GM20431 (cell line): ENCODE results near the gene ANG.
"Not testable (repeated sequence)": the region's sequence is repeated elsewhere in the genome, so short reads cannot be mapped to it uniquely, and the experiment has no call there.

Source experiments
- in situ Hi-C: fragments of 300-500 bp; cut with MseI, MboI; formaldehyde crosslinking; loops from one replicate; pipeline ENCODE4 v1.15.0; 2020; ENCODE audit warnings: low sequenced_read_pairs; ENCODE audit not compliant: unreplicated experiment

Gene ANG

DNA sequence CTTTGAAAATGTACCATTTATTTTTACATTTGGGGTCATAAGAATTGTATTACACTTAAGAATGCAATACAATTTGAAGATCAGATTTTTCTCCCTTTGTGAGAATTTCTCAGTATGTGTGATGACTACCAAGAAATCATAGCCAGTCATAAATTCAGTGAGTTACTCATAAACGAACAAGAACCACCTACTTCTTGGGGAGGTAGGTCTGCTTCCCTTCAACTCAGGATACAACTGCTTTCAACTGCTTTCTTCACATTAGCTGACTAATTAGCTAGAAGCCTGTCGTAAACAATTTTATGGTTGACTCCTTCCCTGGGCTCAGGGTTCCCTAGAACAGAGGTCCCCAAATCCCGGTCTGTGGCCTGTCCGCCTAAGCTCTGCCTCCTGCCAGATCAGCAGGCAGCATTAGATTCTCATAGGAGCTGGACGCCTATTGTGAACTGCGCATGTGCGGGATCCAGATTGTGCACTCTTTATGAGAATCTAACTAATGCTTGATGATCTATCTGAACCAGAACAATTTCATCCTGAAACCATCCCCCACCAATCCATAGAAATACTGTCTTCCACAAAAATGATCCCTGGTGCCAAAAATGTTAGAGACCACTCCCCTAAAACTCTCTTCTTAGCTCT lies 3.7 kb downstream of the ANG start:
- in situ Hi-C loops = loop anchor here (10.0 kb wide), 1 partner anchor 163 kb away; no protein-coding TSS in a partner anchor

- in situ Hi-C loops = loop anchor here (10.0 kb wide), 1 partner anchor 158 kb away; no protein-coding TSS in a partner anchor
Observed at GRCh38 chr14:20696764-20697163, 8.2 kb downstream of the ANG start.

DNA sequence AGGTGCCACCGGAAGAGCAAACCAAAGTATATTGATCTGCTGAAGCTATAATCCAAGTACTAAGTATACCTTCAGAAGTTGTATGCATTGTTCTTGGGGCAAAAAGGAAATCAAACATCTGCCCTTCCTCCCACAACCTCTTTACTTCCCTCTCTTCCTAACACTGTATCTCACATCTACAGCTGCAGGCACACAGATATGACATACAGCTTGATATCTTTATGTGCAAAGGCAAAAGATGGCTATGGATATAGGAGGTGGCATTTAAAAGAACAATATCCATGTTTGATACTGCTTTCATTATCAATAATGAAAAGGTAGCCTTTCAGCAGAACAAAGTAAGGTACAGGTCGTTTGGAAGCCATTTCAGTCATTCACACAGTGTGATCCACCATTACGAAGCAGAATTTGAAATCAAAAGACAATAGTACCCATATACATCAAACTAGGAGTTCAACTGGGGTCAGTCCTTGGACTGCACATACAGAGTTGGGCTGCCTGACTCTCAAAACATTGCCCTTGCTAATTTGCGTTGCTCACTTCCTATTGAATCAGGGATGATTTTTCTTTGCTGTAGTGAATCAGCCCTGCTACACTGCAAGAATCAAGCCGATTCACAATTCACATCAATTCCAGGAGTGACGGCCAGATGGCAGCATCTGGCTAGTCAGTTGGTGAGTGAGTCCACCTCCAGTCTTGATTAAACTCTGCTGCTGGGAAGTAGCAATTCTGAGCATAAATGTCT lies 8.9 kb downstream of the ANG start:
- in situ Hi-C loops = loop anchor here (10.0 kb wide), 1 partner anchor 157 kb away; no protein-coding TSS in a partner anchor

DNA sequence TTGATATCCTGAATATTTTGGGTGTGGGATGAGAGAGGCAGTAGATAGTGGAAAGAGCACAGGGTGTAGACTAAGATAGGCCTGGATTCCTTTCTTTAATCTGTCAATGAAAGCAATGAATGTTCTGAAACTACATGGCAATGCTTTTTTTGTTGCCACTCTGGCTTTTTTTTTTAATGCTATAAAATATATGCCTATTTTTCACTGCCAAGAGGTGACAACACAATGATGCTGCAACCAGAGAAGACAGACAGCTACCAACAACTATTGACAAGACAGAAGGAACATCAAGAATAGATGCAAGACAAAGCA lies 9.4 kb downstream of the ANG start:
- in situ Hi-C loops = loop anchor here (10.0 kb wide), 1 partner anchor 157 kb away; no protein-coding TSS in a partner anchor

DNA sequence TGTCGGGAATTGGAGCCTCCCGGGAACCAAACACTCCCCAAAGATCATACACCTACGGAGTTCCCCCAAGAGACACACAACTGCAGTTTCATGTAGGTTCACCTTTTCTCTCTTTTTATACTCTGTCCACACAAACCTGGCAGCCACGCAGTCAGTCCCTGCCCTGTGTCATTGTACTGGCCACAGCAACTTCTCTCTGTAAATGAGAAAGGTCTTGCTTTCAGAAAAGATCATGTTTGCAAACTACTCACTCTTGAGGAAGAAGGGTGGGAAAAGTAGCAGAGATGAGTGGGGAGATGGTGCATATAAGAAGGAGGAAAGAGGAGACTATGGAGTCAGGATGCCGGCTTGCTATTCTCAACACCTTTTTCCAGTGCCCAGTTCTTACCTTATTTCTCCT lies 10.4 kb downstream of the ANG start:
- in situ Hi-C loops = loop anchor here (10.0 kb wide), 1 partner anchor 156 kb away; no protein-coding TSS in a partner anchor

DNA sequence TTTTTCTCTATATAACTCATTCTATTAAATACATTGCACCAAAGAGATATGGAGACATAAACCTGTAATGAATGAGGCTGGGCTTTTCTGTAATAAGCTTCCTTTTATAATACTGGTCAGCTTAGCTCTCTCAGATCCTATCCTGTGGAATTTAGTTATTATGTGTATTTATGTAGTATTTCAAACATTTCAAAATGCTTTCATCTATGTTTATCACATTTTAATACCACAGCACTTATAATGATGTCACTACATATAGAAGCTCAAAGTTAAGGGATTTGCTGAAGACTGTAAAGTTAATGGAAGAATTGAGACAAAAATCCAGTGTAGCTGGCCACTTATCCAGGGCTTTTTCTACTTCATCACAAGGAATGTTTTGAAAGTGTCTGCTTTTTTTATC lies 11.4 kb downstream of the ANG start:
- in situ Hi-C loops = loop anchor here (10.0 kb wide), 2 partner anchors 65 to 155 kb away; partner anchors contain the start of gene EDDM3B

- in situ Hi-C loops = loop anchor here (10.0 kb wide), 1 partner anchor 64 kb away; the partner anchor contains the start of gene EDDM3B
Observed at GRCh38 chr14:20700965-20701364, 12.4 kb downstream of the ANG start.

- in situ Hi-C loops = loop anchor here (10.0 kb wide), 1 partner anchor 58 kb away; the partner anchor contains the start of gene EDDM3B
Observed at GRCh38 chr14:20706657-20707355, 18.2 kb downstream of the ANG start.

DNA sequence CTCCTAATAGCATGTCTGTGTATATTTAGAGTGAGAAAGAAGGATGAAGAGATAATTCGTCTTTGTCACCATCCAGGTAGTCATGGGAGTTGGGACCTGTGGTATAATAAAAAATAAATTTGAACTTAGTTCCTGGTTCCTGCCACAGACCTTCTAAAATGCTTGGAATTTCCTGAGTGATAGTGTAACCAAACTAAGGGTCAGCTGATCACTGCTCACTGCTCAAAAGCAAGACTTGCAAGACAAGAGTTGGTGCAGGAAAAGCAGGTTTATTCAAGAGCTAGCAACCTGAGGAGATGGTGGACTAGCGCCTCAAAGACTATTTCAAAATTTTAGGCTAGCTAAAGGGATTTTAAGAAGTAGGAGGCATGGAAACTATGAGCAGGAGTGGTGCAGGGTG lies 19.1 kb downstream of the ANG start:
- in situ Hi-C loops = loop anchor here (10.0 kb wide), 1 partner anchor 57 kb away; the partner anchor contains the start of gene EDDM3B

GRCh38 chr14:20711261-20711660 lies 22.7 kb downstream of the ANG start:
- in situ Hi-C loops = no loop called here

DNA sequence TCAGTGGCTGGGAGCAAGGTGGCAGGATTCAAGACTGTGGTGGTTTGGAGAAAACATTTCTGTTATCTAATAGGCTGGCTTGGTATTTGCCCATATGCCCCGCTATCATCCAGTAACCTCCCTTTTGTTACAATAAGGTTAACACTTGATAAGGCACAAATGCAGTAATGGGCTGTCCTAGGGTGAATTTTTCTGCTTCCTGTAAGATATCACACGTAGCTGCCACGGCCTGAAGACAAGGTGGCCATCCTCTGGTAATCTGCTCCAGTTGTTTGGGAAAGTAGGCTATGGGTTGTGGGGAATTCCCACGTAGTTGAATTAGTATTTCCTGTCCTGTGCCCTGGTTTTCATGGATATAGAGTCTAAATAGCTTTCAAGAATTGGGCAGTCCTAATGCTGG lies 23.1 kb downstream of the ANG start:
- in situ Hi-C loops = no loop called here

DNA sequence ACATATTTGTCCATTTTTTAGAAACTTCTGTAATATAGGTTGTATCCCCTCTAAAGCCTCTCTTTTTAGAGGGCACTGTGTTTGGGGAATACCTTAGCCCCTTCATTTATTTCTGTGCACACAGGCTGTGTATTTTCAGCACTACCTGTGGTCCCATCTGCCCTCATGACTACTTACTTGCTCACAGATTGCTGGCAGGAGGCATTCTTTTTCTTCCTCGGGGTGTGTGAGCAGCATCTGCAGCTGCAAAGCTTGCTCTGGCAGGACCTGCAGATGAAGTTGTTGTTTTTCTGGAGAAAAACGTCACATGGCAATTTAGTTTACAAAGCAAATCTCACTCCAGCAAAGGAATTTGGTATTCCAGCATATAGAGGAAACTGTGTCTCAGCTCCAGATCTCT lies 24.3 kb downstream of the ANG start:
- in situ Hi-C loops = no loop called here

DNA sequence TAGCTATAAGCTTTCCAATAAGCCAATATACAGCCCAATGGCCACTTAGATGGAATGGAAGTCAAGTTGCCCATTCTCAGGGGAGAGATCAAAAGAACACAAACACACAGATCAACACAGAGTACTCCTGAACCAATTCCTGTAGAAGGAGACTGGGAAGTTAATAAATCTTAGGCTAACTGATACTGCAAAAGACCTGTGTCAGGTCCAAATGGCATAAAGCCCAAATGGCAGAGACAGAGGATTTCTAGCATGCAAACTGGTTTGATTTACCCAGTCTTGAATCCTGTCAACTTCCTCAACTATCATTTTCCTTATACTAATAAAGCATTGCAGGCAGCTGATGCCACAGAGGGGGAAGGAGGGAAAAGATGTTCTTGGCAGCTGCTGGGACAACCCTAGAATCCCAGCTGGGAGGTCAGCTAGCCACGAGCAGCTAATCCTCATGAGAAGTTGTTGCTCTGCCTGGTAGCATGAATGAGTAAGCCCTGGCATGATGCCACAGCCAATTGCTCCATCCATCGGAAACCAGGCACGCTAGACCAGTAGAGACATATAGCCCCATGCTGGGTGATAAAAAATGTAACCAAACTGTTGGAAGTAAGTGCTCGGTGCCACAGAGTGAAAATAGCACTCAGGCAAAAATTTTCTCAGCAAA lies 26.2 kb downstream of the ANG start:
- in situ Hi-C loops = no loop called here

DNA sequence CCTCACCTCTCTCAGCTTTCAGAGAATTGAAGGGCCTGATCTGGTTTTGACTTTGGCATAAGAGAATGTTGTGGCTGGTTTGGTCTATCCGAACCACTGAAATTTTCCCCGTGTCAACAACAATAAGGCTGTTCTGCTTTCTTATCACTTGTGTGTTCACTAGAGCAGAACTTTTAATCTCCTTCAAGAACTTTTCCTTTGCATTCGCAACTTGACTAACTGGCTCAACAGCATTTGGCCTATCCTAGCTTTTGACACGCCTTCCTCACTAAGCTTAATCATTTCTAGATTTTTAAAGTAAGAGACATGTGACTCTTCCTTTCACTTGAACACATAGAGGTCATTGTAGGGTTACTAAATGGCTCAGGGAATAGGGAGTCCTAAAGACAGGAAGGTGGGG lies 31.2 kb downstream of the ANG start:
- in situ Hi-C loops = no loop called here

- in situ Hi-C loops = no loop called here
Observed at GRCh38 chr14:20720741-20721140, 32.2 kb downstream of the ANG start.

DNA sequence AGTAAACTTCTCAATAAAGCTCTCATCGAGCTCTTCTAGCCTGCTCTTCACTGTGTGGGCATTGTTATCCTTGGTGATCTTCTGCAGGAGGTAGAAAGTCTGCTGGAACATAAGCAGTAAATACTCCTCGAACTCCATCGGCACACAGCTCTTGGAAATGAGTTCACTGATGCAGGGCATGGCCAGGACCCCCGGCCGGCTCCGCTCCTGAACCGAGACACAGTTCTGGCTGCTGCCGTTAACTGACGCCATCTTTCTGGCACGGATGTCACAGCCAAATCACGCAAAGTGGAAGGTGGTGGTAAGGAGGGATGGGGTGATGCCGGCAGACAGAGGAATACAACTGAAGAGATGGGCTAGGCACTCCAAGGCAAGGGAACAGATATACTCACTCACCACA lies 33.5 kb downstream of the ANG start:
- in situ Hi-C loops = no loop called here

GRCh38 chr14:20723488-20723887 lies 34.9 kb downstream of the ANG start:
- in situ Hi-C loops = no loop called here

GRCh38 chr14:20726121-20726520 lies 37.6 kb downstream of the ANG start:
- in situ Hi-C loops = not testable (repeated sequence)

GRCh38 chr14:20726531-20726930 lies 38.0 kb downstream of the ANG start:
- in situ Hi-C loops = no loop called here

- in situ Hi-C loops = no loop called here
Observed at GRCh38 chr14:20730891-20731290, 42.3 kb downstream of the ANG start.
